SK-N-SH treated with all-trans-retinoic acid at 6 μM for 48 hours (cell line): ENCODE data around the gene LIN7B.

ENCODE experiments used
- ATAC-seq: fragments of 200-7000 bp; cut with Tn5 transposase; 3 replicates; pipeline ENCODE4 v1.9.1; 2020; ENCODE audit warnings: mild to moderate bottlenecking, moderate library complexity
- ARNTL ChIP-seq: fragments of 450-650 bp; formaldehyde crosslinking; IDR thresholded peaks from 2 replicates; pipeline ENCODE4 v1.5.0; 2020; ENCODE audit warnings: low read depth, mild to moderate bottlenecking, moderate library complexity, borderline replicate concordance
- BACH2 ChIP-seq: fragments of 250-450 bp; sonication (Bioruptor Pico); IDR thresholded peaks from 2 replicates; pipeline ENCODE4 v1.9.0; 2021; ENCODE audit warnings: mild to moderate bottlenecking, borderline replicate concordance
- CSDC2 ChIP-seq: fragments of 250-450 bp; sonication (Bioruptor Pico); IDR thresholded peaks from 2 replicates; pipeline ENCODE4 v1.5.0; 2020; ENCODE audit warnings: mild to moderate bottlenecking, moderate library complexity
- ESRRG ChIP-seq: fragments of 250-450 bp; sonication (Bioruptor Pico); IDR thresholded peaks from 2 replicates; pipeline ENCODE4 v1.6.1; 2021; ENCODE audit warnings: mild to moderate bottlenecking
- GLIS3 ChIP-seq: fragments of 250-450 bp; sonication (Bioruptor Pico); IDR thresholded peaks from 2 replicates; pipeline ENCODE4 v1.5.0; 2020; ENCODE audit warnings: mild to moderate bottlenecking, moderate library complexity
- ISL1 ChIP-seq: fragments of 250-450 bp; sonication (Bioruptor Pico); IDR thresholded peaks from 2 replicates; pipeline ENCODE4 v2.1.2; 2022; ENCODE audit warnings: mild to moderate bottlenecking, moderate library complexity
- OSR1 ChIP-seq: fragments of 250-450 bp; sonication (Bioruptor Pico); IDR thresholded peaks from 2 replicates; pipeline ENCODE4 v1.8.0; 2022; ENCODE audit warnings: moderate library complexity, mild to moderate bottlenecking, inconsistent platforms
- PPARA ChIP-seq: fragments of 250-450 bp; sonication (Bioruptor Pico); IDR thresholded peaks from 2 replicates; pipeline ENCODE4 v1.5.0; 2020; ENCODE audit warnings: mild to moderate bottlenecking, borderline replicate concordance
- RARB ChIP-seq: fragments of 250-450 bp; sonication (Bioruptor Pico); IDR thresholded peaks from 2 replicates; pipeline ENCODE4 v1.8.0; 2021; ENCODE audit warnings: mild to moderate bottlenecking, moderate library complexity
- SNAI2 ChIP-seq: fragments of 250-450 bp; sonication (Bioruptor Pico); IDR thresholded peaks from 2 replicates; pipeline ENCODE4 v1.5.0; 2020; ENCODE audit warnings: mild to moderate bottlenecking, moderate library complexity
- TCF4 ChIP-seq: fragments of 250-450 bp; sonication (Bioruptor Pico); IDR thresholded peaks from 2 replicates; pipeline ENCODE4 v1.8.0; 2021; ENCODE audit warnings: mild to moderate bottlenecking, moderate library complexity, borderline replicate concordance
- TOX ChIP-seq: fragments of 250-450 bp; sonication (Bioruptor Pico); IDR thresholded peaks from 2 replicates; pipeline ENCODE4 v1.8.0; 2021; ENCODE audit warnings: mild to moderate bottlenecking, moderate library complexity, borderline replicate concordance
- ZC3H10 ChIP-seq: fragments of 250-450 bp; sonication (Bioruptor Pico); IDR thresholded peaks from 2 replicates; pipeline ENCODE4 v1.5.1; 2021; ENCODE audit warnings: mild to moderate bottlenecking, moderate library complexity
- ZFP3 ChIP-seq: fragments of 250-450 bp; sonication (Bioruptor Pico); IDR thresholded peaks from 2 replicates; pipeline ENCODE4 v1.5.0; 2020; ENCODE audit warnings: mild to moderate bottlenecking, moderate library complexity
- ZFP30 ChIP-seq: fragments of 450-650 bp; formaldehyde crosslinking; IDR thresholded peaks from 2 replicates; pipeline ENCODE4 v1.5.0; 2022; ENCODE audit warnings: mild to moderate bottlenecking, moderate library complexity
- ZNF565 ChIP-seq: fragments of 450-650 bp; formaldehyde crosslinking; conservative IDR thresholded peaks from 2 replicates; pipeline ENCODE4 v1.5.0; 2020; ENCODE audit warnings: low read depth, mild to moderate bottlenecking, moderate library complexity
- ZNF70 ChIP-seq: fragments of 450-650 bp; formaldehyde crosslinking; IDR thresholded peaks from 2 replicates; pipeline ENCODE4 v1.5.0; 2020; ENCODE audit warnings: mild to moderate bottlenecking, moderate library complexity
- ZNF8 ChIP-seq: fragments of 450-650 bp; formaldehyde crosslinking; IDR thresholded peaks from 2 replicates; pipeline ENCODE4 v1.5.0; 2020; ENCODE audit warnings: mild to moderate bottlenecking, moderate library complexity
- TF ChIP-seq, protein P1 (sequence below): fragments of 250-450 bp; sonication (Bioruptor Pico); IDR thresholded peaks from 2 replicates; pipeline ENCODE4 v1.8.0; 2021; ENCODE audit warnings: low read depth, mild to moderate bottlenecking, moderate library complexity, borderline replicate concordance
- TF ChIP-seq, protein P2 (sequence below): fragments of 250-450 bp; sonication (Bioruptor Pico); IDR thresholded peaks from 2 replicates; pipeline ENCODE4 v1.5.0; 2020; ENCODE audit warnings: mild to moderate bottlenecking, moderate library complexity
- TF ChIP-seq, protein P3 (sequence below): fragments of 250-450 bp; sonication (Bioruptor Pico); IDR thresholded peaks from 2 replicates; pipeline ENCODE4 v1.5.1; 2021; ENCODE audit warnings: mild to moderate bottlenecking, moderate library complexity
- TF ChIP-seq, protein P4 (sequence below): fragments of 250-450 bp; sonication (Bioruptor Pico); IDR thresholded peaks from 2 replicates; pipeline ENCODE4 v1.5.1; 2020; ENCODE audit warnings: low read depth, mild to moderate bottlenecking, moderate library complexity

LIN7B gene

DNA sequence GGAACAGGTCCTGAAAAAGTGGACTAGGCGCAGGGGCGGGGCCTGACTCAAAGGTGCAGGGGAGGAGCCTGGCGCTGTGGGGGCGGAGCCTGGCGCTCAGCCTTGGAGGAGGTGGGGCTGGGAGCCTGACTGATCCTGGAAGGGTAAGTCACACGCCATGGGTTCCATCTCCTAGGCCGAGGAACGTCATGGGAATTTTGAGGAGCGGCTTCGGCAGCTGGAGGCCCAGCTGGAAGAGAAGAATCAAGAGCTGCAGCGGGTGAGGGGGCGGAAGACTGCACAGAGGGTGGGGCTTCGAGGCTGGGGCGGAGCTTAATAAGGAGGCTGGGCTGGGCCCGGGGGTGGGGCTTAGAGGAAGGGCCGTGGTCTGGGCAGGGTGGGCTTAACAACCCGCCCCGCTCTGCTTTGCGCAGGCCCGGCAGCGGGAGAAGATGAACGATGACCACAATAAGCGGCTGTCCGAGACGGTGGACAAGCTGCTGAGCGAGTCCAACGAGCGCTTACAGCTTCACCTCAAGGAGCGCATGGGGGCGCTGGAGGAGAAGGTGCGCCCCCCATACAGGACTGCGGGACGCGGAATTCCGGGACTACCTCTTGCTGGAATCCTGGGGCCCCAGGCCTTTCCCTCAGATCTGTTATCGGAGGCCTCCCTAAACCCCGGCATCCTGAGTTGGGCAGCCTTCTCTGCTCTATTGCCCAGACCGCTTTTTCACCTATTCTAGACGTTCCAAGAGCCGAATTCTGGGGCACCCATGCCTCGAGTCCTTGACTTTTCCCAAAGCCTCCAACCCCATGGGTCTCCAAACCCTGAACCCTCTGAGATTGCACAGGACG, 19.7 kb downstream of the LIN7B start (continued):
- TF ChIP-seq ZFP3, result no peak
- no peak for TF ChIP-seq ZNF70
- TF ChIP-seq RARB (CRISPR knock-in tag), result no peak
- no peak for TF ChIP-seq ZNF8 (CRISPR knock-in tag)
- no peak for TF ChIP-seq ISL1 (CRISPR knock-in tag)
- no peak for TF ChIP-seq SNAI2 (CRISPR knock-in tag)
- TF ChIP-seq, protein P1, sequence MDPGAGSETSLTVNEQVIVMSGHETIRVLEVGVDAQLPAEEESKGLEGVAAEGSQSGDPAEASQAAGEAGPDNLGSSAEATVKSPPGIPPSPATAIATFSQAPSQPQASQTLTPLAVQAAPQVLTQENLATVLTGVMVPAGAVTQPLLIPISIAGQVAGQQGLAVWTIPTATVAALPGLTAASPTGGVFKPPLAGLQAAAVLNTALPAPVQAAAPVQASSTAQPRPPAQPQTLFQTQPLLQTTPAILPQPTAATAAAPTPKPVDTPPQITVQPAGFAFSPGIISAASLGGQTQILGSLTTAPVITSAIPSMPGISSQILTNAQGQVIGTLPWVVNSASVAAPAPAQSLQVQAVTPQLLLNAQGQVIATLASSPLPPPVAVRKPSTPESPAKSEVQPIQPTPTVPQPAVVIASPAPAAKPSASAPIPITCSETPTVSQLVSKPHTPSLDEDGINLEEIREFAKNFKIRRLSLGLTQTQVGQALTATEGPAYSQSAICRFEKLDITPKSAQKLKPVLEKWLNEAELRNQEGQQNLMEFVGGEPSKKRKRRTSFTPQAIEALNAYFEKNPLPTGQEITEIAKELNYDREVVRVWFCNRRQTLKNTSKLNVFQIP (CRISPR knock-in tag), result no peak

DNA sequence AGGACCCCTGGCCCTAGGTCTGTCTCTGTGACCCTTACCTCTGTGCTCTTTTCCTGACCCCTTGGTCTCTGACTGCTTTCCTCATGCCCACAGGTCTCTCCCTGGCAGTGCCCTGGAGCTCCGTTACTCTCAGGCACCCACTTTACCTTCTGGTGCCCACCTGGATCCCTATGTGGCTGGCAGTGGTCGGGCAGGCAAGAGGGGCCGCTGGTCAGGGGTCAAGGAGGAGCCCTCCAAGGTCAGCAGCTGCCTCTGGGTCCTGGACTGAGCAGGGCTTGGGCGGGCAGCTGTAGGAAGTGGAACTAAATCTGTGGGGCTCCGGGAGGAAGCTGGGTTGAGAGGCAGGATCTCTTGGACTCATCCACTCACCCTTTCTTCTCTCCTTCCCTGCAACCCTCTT, 21.5 kb downstream of the LIN7B start:
- ATAC-seq, result no peak
- TF ChIP-seq ZNF70 (no peak), TCF4 (CRISPR knock-in tag) (no peak), ZNF565 (CRISPR knock-in tag) (no peak), ZFP30 (no peak), CSDC2 (CRISPR knock-in tag) (no peak), ZC3H10 (CRISPR knock-in tag) (no peak), ESRRG (CRISPR knock-in tag) (no peak), GLIS3 (CRISPR knock-in tag) (no peak), ZNF8 (CRISPR knock-in tag) (no peak), ARNTL (CRISPR knock-in tag) (no peak), BACH2 (no peak), ZFP3 (no peak)
- TF ChIP-seq, protein P2, sequence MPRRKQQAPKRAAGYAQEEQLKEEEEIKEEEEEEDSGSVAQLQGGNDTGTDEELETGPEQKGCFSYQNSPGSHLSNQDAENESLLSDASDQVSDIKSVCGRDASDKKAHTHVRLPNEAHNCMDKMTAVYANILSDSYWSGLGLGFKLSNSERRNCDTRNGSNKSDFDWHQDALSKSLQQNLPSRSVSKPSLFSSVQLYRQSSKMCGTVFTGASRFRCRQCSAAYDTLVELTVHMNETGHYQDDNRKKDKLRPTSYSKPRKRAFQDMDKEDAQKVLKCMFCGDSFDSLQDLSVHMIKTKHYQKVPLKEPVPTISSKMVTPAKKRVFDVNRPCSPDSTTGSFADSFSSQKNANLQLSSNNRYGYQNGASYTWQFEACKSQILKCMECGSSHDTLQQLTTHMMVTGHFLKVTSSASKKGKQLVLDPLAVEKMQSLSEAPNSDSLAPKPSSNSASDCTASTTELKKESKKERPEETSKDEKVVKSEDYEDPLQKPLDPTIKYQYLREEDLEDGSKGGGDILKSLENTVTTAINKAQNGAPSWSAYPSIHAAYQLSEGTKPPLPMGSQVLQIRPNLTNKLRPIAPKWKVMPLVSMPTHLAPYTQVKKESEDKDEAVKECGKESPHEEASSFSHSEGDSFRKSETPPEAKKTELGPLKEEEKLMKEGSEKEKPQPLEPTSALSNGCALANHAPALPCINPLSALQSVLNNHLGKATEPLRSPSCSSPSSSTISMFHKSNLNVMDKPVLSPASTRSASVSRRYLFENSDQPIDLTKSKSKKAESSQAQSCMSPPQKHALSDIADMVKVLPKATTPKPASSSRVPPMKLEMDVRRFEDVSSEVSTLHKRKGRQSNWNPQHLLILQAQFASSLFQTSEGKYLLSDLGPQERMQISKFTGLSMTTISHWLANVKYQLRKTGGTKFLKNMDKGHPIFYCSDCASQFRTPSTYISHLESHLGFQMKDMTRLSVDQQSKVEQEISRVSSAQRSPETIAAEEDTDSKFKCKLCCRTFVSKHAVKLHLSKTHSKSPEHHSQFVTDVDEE (CRISPR knock-in tag), result no peak
- TF ChIP-seq, protein P3, sequence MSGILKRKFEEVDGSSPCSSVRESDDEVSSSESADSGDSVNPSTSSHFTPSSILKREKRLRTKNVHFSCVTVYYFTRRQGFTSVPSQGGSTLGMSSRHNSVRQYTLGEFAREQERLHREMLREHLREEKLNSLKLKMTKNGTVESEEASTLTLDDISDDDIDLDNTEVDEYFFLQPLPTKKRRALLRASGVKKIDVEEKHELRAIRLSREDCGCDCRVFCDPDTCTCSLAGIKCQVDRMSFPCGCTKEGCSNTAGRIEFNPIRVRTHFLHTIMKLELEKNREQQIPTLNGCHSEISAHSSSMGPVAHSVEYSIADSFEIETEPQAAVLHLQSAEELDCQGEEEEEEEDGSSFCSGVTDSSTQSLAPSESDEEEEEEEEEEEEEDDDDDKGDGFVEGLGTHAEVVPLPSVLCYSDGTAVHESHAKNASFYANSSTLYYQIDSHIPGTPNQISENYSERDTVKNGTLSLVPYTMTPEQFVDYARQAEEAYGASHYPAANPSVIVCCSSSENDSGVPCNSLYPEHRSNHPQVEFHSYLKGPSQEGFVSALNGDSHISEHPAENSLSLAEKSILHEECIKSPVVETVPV, result no peak
- TF ChIP-seq, protein P4, sequence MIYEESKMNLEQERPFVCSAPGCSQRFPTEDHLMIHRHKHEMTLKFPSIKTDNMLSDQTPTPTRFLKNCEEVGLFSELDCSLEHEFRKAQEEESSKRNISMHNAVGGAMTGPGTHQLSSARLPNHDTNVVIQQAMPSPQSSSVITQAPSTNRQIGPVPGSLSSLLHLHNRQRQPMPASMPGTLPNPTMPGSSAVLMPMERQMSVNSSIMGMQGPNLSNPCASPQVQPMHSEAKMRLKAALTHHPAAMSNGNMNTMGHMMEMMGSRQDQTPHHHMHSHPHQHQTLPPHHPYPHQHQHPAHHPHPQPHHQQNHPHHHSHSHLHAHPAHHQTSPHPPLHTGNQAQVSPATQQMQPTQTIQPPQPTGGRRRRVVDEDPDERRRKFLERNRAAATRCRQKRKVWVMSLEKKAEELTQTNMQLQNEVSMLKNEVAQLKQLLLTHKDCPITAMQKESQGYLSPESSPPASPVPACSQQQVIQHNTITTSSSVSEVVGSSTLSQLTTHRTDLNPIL (CRISPR knock-in tag), result no peak
- TF ChIP-seq, protein P1 (CRISPR knock-in tag), result no peak

DNA sequence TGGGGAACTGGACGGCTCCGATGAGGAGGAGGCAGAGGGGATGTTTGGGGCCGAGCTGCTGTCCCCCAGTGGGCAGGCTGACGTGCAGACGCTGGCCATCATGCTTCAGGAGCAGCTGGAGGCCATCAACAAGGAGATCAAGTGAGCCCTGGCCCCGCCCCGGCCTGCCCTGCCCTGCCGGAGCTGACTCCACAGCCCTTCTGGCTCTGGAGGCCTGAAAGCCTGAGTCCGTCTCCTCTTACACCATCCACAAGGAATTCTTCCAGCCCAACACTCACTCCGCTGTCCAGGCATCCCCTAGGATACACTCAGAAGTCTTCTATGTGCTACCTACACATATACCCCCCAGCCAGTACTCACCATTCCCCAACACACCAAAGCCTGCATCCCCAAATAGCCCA, 22.6 kb downstream of the LIN7B start:
- no peak for ATAC-seq
- TF ChIP-seq, protein P2 (CRISPR knock-in tag), result no peak
- no peak for TF ChIP-seq CSDC2 (CRISPR knock-in tag)
- TF ChIP-seq BACH2, result no peak
- no peak for TF ChIP-seq GLIS3 (CRISPR knock-in tag)
- no peak for TF ChIP-seq ESRRG (CRISPR knock-in tag)
- no peak for TF ChIP-seq TOX (CRISPR knock-in tag)
- TF ChIP-seq, protein P3, result no peak
- TF ChIP-seq ARNTL (CRISPR knock-in tag), result no peak
- TF ChIP-seq OSR1, result no peak
- no peak for TF ChIP-seq ZNF8 (CRISPR knock-in tag)
- no peak for TF ChIP-seq ZNF565 (CRISPR knock-in tag)
- TF ChIP-seq PPARA (CRISPR knock-in tag), result no peak
- no peak for TF ChIP-seq ZNF70
- TF ChIP-seq ZFP30, result no peak
- TF ChIP-seq ISL1 (CRISPR knock-in tag), result no peak
- TF ChIP-seq ZC3H10 (CRISPR knock-in tag), result no peak
- TF ChIP-seq RARB (CRISPR knock-in tag), result no peak
